Measurements from ENCODE around the gene CCDC158. TPM values are rescaled to one million over a fixed set of nuclear protein-coding genes. Genes with fewer than 3 reads are reported as not detected.
A peak's percentile ranks its signal among the peaks of the same experiment; 100 is the strongest.

CCDC158 gene
- polyA plus RNA-seq, 3 donors from 2014 or later: not detected

- Mint-ChIP-seq H3K9me3 (no peaks in the 10 kb centered on the region), H3K4me1 (no peaks in the 10 kb centered on the region)
Measured at GRCh38 chr4:76341063-76341462, 79.9 kb downstream of the CCDC158 start.

GRCh38 chr4:76339364-76339763 lies 81.6 kb downstream of the CCDC158 start:
- Mint-ChIP-seq H3K4me3 (no peak overlapping the region), H3K36me3 (peaks cover 0 to 3% (median 0%) of the 10 kb centered on the region in 3 donors), H3K4me1 (no peaks in the 10 kb centered on the region), H3K27ac (no peak overlapping the region), H3K9me3 (no peaks in the 10 kb centered on the region), H3K27me3 (ENCODE audit: low read depth in 3 of 3) (peaks cover 2 to 9% (median 6%) of the 10 kb centered on the region in 3 donors)
- no peak for DNase-seq

More at GRCh38 chr4:76341063-76341462, 79.9 kb downstream of the CCDC158 start:
- Mint-ChIP-seq H3K27me3 (ENCODE audit: low read depth in 3 of 3) (peaks cover 2 to 11% (median 6%) of the 10 kb centered on the region in 3 donors), H3K27ac (no peak overlapping the region), H3K4me3 (no peak overlapping the region), H3K36me3 (peaks cover 0 to 3% (median 0%) of the 10 kb centered on the region in 3 donors)
- no peak for DNase-seq

- Mint-ChIP-seq H3K4me3 (no peak overlapping the region), H3K9me3 (no peaks in the 10 kb centered on the region), H3K36me3 (peaks cover 0 to 3% (median 0%) of the 10 kb centered on the region in 3 donors), H3K4me1 (no peaks in the 10 kb centered on the region), H3K27ac (no peak overlapping the region), H3K27me3 (ENCODE audit: low read depth in 3 of 3) (peaks cover 4 to 8% (median 7%) of the 10 kb centered on the region in 3 donors)
- DNase-seq: no peak
Measured at GRCh38 chr4:76334885-76335284, 86.1 kb downstream of the CCDC158 start.

- Mint-ChIP-seq H3K27me3 (ENCODE audit: low read depth in 3 of 3) (peaks cover 0 to 4% (median 1%) of the 10 kb centered on the region in 3 donors), H3K27ac (no peak overlapping the region), H3K4me1 (peaks cover 6 to 9% of the 10 kb centered on the region in 2 donors), H3K4me3 (peak overlapping the region in 1 of 5 donors; percentile 35), H3K36me3 (peaks cover 6 to 19% (median 18%) of the 10 kb centered on the region in 3 donors), H3K9me3 (peaks cover 16 to 34% (median 23%) of the 10 kb centered on the region in 6 donors)
- no peak for DNase-seq
Measured at GRCh38 chr4:76326515-76326914, 94.4 kb downstream of the CCDC158 start.

GRCh38 chr4:76325072-76325471 lies 95.9 kb downstream of the CCDC158 start:
- DNase-seq: no peak
- peaks cover 16 to 37% (median 23%) of the 10 kb centered on the region in 6 donors for H3K9me3 Mint-ChIP-seq
- H3K36me3 Mint-ChIP-seq: peaks cover 6 to 19% (median 18%) of the 10 kb centered on the region in 3 donors
- H3K27me3 Mint-ChIP-seq (ENCODE audit: low read depth in 3 of 3): peaks cover 0 to 6% (median 3%) of the 10 kb centered on the region in 3 donors
- H3K27ac Mint-ChIP-seq: no peak overlapping the region
- peaks cover 6 to 9% of the 10 kb centered on the region in 2 donors for H3K4me1 Mint-ChIP-seq
- H3K4me3 Mint-ChIP-seq: no peak overlapping the region

- Mint-ChIP-seq H3K36me3 (peaks cover 9 to 12% (median 10%) of the 10 kb centered on the region in 3 donors), H3K27ac (no peak overlapping the region), H3K4me3 (no peak overlapping the region), H3K4me1 (peaks cover 6 to 9% of the 10 kb centered on the region in 2 donors), H3K27me3 (ENCODE audit: low read depth in 3 of 3) (peaks cover 0 to 13% (median 9%) of the 10 kb centered on the region in 3 donors), H3K9me3 (peaks cover 13 to 34% (median 20%) of the 10 kb centered on the region in 6 donors)
- no peak for DNase-seq
Measured at GRCh38 chr4:76322236-76322635, 98.7 kb downstream of the CCDC158 start.

- Mint-ChIP-seq H3K4me1 (no peaks in the 10 kb centered on the region), H3K9me3 (peaks cover 12 to 33% (median 17%) of the 10 kb centered on the region in 6 donors), H3K36me3 (peaks cover 8 to 17% (median 13%) of the 10 kb centered on the region in 3 donors), H3K4me3 (no peak overlapping the region), H3K27me3 (ENCODE audit: low read depth in 3 of 3) (peaks cover 8 to 17% (median 16%) of the 10 kb centered on the region in 3 donors), H3K27ac (no peak overlapping the region)
- no peak for DNase-seq
Measured at GRCh38 chr4:76316131-76316530, 104.8 kb downstream of the CCDC158 start.

GRCh38 chr4:76315267-76315918 lies 105.5 kb downstream of the CCDC158 start:
- Mint-ChIP-seq H3K4me3 (no peak overlapping the region), H3K9me3 (peaks cover 12 to 33% (median 17%) of the 10 kb centered on the region in 6 donors), H3K4me1 (no peaks in the 10 kb centered on the region), H3K36me3 (peaks cover 8 to 17% (median 13%) of the 10 kb centered on the region in 3 donors), H3K27me3 (ENCODE audit: low read depth in 3 of 3) (peaks cover 8 to 17% (median 12%) of the 10 kb centered on the region in 3 donors), H3K27ac (no peak overlapping the region)
- no peak for DNase-seq

GRCh38 chr4:76313547-76313946 lies 107.4 kb downstream of the CCDC158 start:
- DNase-seq: no peak
- H3K27ac Mint-ChIP-seq: no peak overlapping the region
- peaks cover 8 to 17% (median 16%) of the 10 kb centered on the region in 3 donors for H3K36me3 Mint-ChIP-seq
- H3K27me3 Mint-ChIP-seq (ENCODE audit: low read depth in 3 of 3): peaks cover 10 to 12% (median 10%) of the 10 kb centered on the region in 3 donors
- H3K4me3 Mint-ChIP-seq: no peak overlapping the region
- H3K4me1 Mint-ChIP-seq: no peaks in the 10 kb centered on the region
- peaks cover 12 to 31% (median 15%) of the 10 kb centered on the region in 6 donors for H3K9me3 Mint-ChIP-seq

- peaks cover 7 to 27% (median 14%) of the 10 kb centered on the region in 6 donors for H3K9me3 Mint-ChIP-seq
- H3K36me3 Mint-ChIP-seq: peaks cover 8 to 16% (median 16%) of the 10 kb centered on the region in 3 donors
- no peak overlapping the region for H3K4me3 Mint-ChIP-seq
- no peak for DNase-seq
- no peaks in the 10 kb centered on the region for H3K4me1 Mint-ChIP-seq
- no peak overlapping the region for H3K27ac Mint-ChIP-seq
- H3K27me3 Mint-ChIP-seq (ENCODE audit: low read depth in 3 of 3): peaks cover 6 to 10% (median 7%) of the 10 kb centered on the region in 3 donors
Measured at GRCh38 chr4:76312457-76312856, 108.5 kb downstream of the CCDC158 start.

GRCh38 chr4:76311896-76312331 lies 109.0 kb downstream of the CCDC158 start:
- Mint-ChIP-seq H3K36me3 (peaks cover 8 to 16% (median 10%) of the 10 kb centered on the region in 3 donors), H3K27me3 (ENCODE audit: low read depth in 3 of 3) (peaks cover 4 to 8% (median 7%) of the 10 kb centered on the region in 3 donors), H3K9me3 (peaks cover 4 to 21% (median 11%) of the 10 kb centered on the region in 6 donors), H3K4me1 (peaks cover 0 to 3% of the 10 kb centered on the region in 2 donors), H3K27ac (no peak overlapping the region), H3K4me3 (no peak overlapping the region)
- no peak for DNase-seq

- Mint-ChIP-seq H3K4me1 (peaks cover 2 to 5% of the 10 kb centered on the region in 2 donors), H3K27me3 (ENCODE audit: low read depth in 3 of 3) (peaks cover 2 to 8% (median 7%) of the 10 kb centered on the region in 3 donors), H3K9me3 (peaks cover 0 to 9% (median 2%) of the 10 kb centered on the region in 6 donors), H3K4me3 (no peak overlapping the region), H3K27ac (no peak overlapping the region), H3K36me3 (peaks cover 0 to 10% (median 4%) of the 10 kb centered on the region in 3 donors)
- no peak for DNase-seq
Measured at GRCh38 chr4:76310683-76311082, 110.3 kb downstream of the CCDC158 start.

GRCh38 chr4:76309939-76310550 lies 110.9 kb downstream of the CCDC158 start:
- Mint-ChIP-seq H3K36me3 (peaks cover 0 to 5% (median 0%) of the 10 kb centered on the region in 3 donors), H3K9me3 (peaks cover 0 to 4% (median 0%) of the 10 kb centered on the region in 6 donors), H3K27ac (no peak overlapping the region)

GRCh38 chr4:76308548-76308947 lies 112.4 kb downstream of the CCDC158 start:
- Mint-ChIP-seq H3K36me3 (peaks cover 0 to 4% (median 0%) of the 10 kb centered on the region in 3 donors), H3K4me3 (peak overlapping the region in 2 of 5 donors; percentile 5 to 28), H3K9me3 (no peaks in the 10 kb centered on the region), H3K27me3 (ENCODE audit: low read depth in 3 of 3) (peaks cover 0 to 13% (median 0%) of the 10 kb centered on the region in 3 donors), H3K4me1 (peaks cover 22 to 23% of the 10 kb centered on the region in 2 donors), H3K27ac (peak overlapping the region in 1 of 6 donors; percentile 63)
- DNase-seq: no peak

More at GRCh38 chr4:76309939-76310550, 110.9 kb downstream of the CCDC158 start:
- H3K4me1 Mint-ChIP-seq: peaks cover 8 to 11% of the 10 kb centered on the region in 2 donors
- H3K27me3 Mint-ChIP-seq (ENCODE audit: low read depth in 3 of 3): peaks cover 0 to 14% (median 4%) of the 10 kb centered on the region in 3 donors
- no peak for DNase-seq
- no peak overlapping the region for H3K4me3 Mint-ChIP-seq

All from immature natural killer cell (primary cell).